WI38 (cell line): ENCODE results near the gene CCNB1IP1.
"Not testable (repeated sequence)": the region's sequence is repeated elsewhere in the genome, so short reads cannot be mapped to it uniquely, and the experiment has no call there.

Source experiments
- H3K4me3 ChIP-seq: 2 replicates; pipeline ENCODE4 v1.5.1; 2011; ENCODE audit warnings: low read depth, mild to moderate bottlenecking, control low read depth, low read length
- TF ChIP-seq, protein P1 (sequence below): IDR thresholded peaks from 2 replicates; pipeline ENCODE4 v1.5.1; 2012; ENCODE audit warnings: low read depth, mild to moderate bottlenecking, control low read depth, low read length

The CCNB1IP1 gene

DNA sequence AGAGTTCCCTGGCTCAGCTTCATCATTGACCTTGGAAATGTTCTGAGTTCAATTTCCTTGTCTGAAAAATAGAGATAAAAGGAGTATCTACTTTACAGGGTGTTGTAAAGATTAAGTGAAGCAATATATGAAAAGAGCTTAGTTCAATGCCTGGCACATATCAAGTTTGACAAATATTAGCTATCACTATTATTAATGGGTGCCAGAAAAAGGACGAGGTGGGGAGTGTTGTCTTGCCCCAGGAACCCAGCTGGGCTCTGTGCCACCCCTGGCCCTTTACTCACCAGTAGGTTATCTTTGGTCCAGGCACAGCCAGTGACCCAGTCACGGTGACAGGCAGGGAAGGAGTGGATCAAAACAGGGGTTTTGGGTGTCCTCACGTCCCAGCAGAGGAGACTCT lies 42.4 kb upstream of the CCNB1IP1 start:
- no peak overlapping the region for H3K4me3 ChIP-seq
- TF ChIP-seq, protein P1, sequence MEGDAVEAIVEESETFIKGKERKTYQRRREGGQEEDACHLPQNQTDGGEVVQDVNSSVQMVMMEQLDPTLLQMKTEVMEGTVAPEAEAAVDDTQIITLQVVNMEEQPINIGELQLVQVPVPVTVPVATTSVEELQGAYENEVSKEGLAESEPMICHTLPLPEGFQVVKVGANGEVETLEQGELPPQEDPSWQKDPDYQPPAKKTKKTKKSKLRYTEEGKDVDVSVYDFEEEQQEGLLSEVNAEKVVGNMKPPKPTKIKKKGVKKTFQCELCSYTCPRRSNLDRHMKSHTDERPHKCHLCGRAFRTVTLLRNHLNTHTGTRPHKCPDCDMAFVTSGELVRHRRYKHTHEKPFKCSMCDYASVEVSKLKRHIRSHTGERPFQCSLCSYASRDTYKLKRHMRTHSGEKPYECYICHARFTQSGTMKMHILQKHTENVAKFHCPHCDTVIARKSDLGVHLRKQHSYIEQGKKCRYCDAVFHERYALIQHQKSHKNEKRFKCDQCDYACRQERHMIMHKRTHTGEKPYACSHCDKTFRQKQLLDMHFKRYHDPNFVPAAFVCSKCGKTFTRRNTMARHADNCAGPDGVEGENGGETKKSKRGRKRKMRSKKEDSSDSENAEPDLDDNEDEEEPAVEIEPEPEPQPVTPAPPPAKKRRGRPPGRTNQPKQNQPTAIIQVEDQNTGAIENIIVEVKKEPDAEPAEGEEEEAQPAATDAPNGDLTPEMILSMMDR = no peak

DNA sequence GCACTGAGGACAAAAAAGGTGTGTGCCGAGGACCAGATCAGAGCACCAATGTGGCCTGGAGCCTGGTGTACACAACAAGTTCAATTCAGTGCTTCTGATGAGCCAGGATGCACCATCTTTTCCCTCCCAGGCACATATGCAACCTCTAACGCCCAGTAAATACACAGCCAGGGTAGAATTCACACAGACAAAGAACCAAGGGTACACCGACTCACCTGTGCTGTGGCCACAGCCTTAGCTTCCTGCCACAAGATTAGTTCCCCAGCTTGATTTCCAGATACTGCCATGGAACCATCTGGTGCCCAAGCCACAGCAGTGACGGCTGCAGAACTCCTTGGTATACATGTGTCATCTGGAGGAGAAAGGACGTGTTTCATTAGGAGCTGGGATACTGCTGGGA lies 39.7 kb upstream of the CCNB1IP1 start:
- TF ChIP-seq, protein P1 = no peak

DNA sequence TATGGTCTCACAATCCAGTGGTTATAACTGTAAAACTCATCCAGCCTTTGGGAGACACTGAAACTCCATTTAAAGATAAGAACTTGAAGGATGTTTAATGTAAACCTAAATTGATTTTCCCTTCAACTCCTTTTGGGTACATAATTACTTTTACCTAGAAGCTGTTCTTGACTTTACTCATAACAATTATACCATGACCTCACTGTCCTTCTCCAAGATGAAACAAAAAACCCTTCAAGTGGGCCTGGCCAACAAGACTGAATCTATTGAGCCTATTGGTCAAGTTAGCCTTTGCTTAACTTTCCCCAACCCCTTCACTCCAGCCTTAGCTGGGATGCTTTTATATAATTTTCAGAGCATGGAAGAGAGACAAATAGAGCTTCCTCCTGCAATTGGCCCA lies 32.8 kb upstream of the CCNB1IP1 start:
- TF ChIP-seq, protein P1 = no peak
- H3K4me3 ChIP-seq = no peak overlapping the region

More for the DNA sequence above, 39.7 kb upstream of the CCNB1IP1 start:
- no peak overlapping the region for H3K4me3 ChIP-seq

DNA sequence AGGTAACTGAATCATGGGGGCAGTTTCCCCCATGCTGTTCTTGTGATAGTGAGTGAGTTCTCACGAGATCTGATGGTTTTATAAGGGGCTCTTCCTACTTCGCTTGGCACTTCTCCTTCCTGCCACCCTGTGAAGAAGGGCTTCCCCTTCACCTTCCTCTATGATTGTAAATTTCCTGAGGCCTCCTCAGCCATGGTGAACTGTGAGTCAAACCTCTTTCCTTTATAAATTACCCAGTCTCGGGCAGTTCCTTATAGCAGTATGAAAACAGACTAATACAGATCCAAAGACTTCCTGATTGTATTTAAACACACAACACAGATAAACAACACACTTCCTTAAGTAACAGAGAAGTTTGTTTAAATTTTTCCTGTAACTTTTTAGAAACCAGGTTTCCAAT lies 25.4 kb upstream of the CCNB1IP1 start:
- H3K4me3 ChIP-seq = not testable (repeated sequence)

DNA sequence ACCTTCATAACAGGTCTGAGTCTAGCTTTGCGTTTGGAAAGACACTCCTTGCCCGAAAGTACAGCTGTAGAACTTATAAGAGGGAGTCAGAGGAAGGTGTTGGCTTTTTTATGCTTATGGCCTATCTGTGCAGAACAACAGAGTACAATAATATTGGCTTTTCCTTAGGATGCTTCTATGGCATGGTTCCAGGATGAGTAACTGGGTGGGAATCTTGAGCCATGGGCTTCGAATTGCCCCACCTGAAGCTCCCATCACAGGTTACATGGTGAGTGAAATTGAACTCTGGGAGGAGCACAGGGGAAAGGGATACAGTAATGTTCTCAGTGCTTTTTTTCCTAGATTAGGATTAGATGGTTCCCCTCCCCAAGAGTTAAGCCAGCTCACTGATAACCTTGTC lies 23.3 kb upstream of the CCNB1IP1 start:
- H3K4me3 ChIP-seq = no peak overlapping the region
- TF ChIP-seq, protein P1 = no peak

DNA sequence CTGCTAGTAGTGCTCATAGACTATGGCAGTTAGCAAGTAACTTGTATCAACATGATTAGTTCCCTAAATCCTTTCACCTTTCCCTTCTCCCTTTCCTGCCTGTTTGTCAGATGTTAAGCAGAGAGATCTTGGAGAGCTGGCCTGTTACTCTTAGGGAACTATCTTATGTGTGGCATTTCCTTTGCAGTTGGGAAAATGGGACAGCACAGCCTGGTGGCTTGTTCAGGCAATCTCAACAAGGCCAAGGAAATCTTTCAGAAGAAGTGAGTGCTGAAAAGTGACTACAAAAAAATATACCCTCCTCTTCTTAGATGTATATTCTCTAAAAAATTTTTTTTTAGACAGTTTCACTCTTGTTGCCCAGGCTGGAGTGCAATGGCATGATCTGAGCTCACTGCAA lies 17.8 kb upstream of the CCNB1IP1 start:
- TF ChIP-seq, protein P1 = no peak
- no peak overlapping the region for H3K4me3 ChIP-seq

DNA sequence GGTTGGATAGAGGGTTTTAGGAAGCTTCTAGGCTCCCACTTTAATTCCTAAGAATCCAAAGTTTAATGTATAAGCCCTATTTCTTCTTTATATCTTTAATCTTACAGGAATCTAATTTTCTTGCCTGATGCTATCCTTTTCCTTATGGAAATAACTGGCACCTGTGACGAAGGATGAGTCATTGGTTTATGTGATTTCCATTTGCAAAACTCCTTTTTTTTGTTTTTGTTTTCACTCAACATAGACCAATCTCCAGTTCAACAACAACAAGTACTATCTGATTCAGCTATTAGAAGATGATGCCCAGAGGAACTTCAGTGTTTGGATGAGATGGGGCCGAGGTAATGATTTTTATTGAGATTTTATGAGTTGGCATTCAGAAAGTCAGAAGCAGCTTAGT lies 17.2 kb upstream of the CCNB1IP1 start:
- TF ChIP-seq, protein P1 = no peak
- H3K4me3 ChIP-seq = no peak overlapping the region

DNA sequence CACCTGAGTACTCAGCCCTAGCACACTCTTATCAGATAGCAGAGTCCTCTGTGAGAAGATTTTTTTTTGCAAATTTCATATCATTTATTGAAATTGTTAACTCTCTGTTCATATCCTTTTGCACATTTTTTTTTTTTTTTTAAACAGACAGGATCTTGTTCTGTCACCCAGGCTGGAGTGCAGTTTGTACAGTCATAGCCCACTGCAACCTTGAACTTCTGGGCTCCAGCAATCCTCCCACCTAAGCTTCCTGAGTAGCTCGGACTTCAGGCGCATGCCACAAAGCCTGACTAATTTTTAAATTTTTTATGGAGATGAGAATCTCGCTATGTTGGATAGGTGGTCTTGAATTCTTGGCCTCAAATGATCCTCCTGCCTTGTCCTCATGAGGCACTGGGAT lies 14.7 kb upstream of the CCNB1IP1 start:
- TF ChIP-seq, protein P1 = no peak
- H3K4me3 ChIP-seq = no peak overlapping the region
